Ovary (tissue), 9 donors: Measurements from ENCODE around the gene COL15A1. TPM values are rescaled to one million over a fixed set of nuclear protein-coding genes. Genes with fewer than 3 reads are reported as not detected.

Experiments
- DNase-seq, 5 donors: peaks; one replicate each; pipeline ENCODE4 v3.0.0-alpha.2; 2019 to 2020
- H3K27ac ChIP-seq, 2 donors: fragments of 200-600 bp; one replicate each; pipeline versions ENCODE4 v1.5.1 to v1.8.0; 2019 to 2022
- H3K27me3 ChIP-seq: fragments of 200-600 bp; one replicate; pipeline ENCODE4 v1.8.0; 2022
- H3K36me3 ChIP-seq: fragments of 200-600 bp; sonication (generic); one replicate; pipeline ENCODE4 v1.5.1; 2019
- H3K4me1 ChIP-seq: one replicate; pipeline ENCODE4 v1.8.1; 2013; ENCODE audit warnings: mild to moderate bottlenecking, moderate library complexity; ENCODE audit not compliant: insufficient read depth
- H3K4me3 ChIP-seq: fragments of 200-600 bp; sonication (generic); one replicate; pipeline ENCODE4 v1.5.1; 2017
- H3K9me3 ChIP-seq, 2 donors: fragments of 200-600 bp in 1 of 2; sonication (generic) in 1 of 2; one replicate each; pipeline versions ENCODE4 v1.5.1 to v1.8.1; 2013 to 2019; ENCODE audit warnings: mild to moderate bottlenecking in 1 of 2, moderate library complexity in 1 of 2
- CTCF ChIP-seq, 3 donors: fragments of 450-650 bp in 2 of 3; fragments of 200-600 bp in 1 of 3; IDR thresholded peaks; one replicate each; pipeline versions ENCODE4 v1.5.1 to v1.8.0; 2016 to 2022; ENCODE audit warnings: antibody characterized with exemption in 3 of 3, mild to moderate bottlenecking in 1 of 3
- EP300 ChIP-seq: sonication (generic); formaldehyde crosslinking; IDR thresholded peaks from one replicate; pipeline ENCODE4 v1.6.1; 2017; ENCODE audit warnings: antibody characterized with exemption
- POLR2A ChIP-seq: fragments of 450-650 bp; IDR thresholded peaks from one replicate; pipeline ENCODE4 v1.6.1; 2017; ENCODE audit warnings: antibody characterized with exemption, mild to moderate bottlenecking, moderate library complexity
- WGBS, 3 donors: extraction: QIAGEN DNeasy Blood & Tissue Kit in 1 of 3; methylation state at CpG; one replicate each; pipeline versions ENCODE4 v1.1.5 to v1.1.7; 2013 to 2017; 5-methylcytosine and 5-hydroxymethylcytosine counted together
- intact Hi-C, 4 donors: fragments of 100-400 bp; cut with DNase I; formaldehyde crosslinking; loops; one replicate each; pipeline versions ENCODE4 v1.11.0 to v1.15.1; 2022 to 2023
- polyA plus RNA-seq, 2 donors: library from polyadenylated mRNA; stranded (reverse); fragments of 200-250 nt in 1 of 2; fragments of 350-450 nt in 1 of 2; fragmentation: Illumina TruSeq in 1 of 2; extraction: RNeasy Lipid Tissue Mini Kit (QIAGEN cat#74804) in 1 of 2; gene quantifications; one replicate each; pipeline ENCODE4 v1.2.3, GENCODE V29; 2013 to 2014
- total RNA-seq, 7 donors: library from RNA; depleted of rRNA in 2 of 7; stranded (reverse); fragments of >200 nt in 2 of 7; fragmentation: NEBNext Ultra II Directional in 3 of 7; extraction: Animal tissue kit (Norgen Biotek cat#: 25700) in 3 of 7; gene quantifications; one replicate each; pipeline versions ENCODE4 v1.1.0 to v1.2.4, GENCODE V29; 2016 to 2023
- donor health status: DM: no; HTN: no; CAD: no; lungs with moderate emphysema.
- donor health status: DM: no; HTN: no; CAD: no.
- donor health status: Bipolar disorder and iron deficiency.
- donor health status: DM: yes; HTN: yes; CAD: no.
- donor health status: DM: no; HTN: no; CAD: no.
- donor health status: DM: yes; HTN: yes; CAD: no.

COL15A1 gene
- total and polyA plus RNA-seq, 9 donors = 12.8 to 195 (median 48.6) TPM

- intact Hi-C loops = loop anchor here in 2 of 4 donors (5.0 kb wide), 2 partner anchors 132 to 148 kb away; no protein-coding TSS in a partner anchor
- no peaks in the 10 kb centered on the region for H3K27me3 ChIP-seq
- H3K27ac ChIP-seq = no peak overlapping the region
- no peaks in the 10 kb centered on the region for H3K9me3 ChIP-seq
- no peak overlapping the region for H3K4me3 ChIP-seq
- TF ChIP-seq POLR2A (no peak), CTCF (IDR thresholded peaks at IDR 0.05) (no peak), EP300 (no peak)
- DNase-seq = no peak
- WGBS, 3 donors = 89 to 93% (median 91%) methylated on average over 12 of the region's 12 CpGs
- peaks cover 17% of the 10 kb centered on the region for H3K4me1 ChIP-seq
- H3K36me3 ChIP-seq = no peaks in the 10 kb centered on the region
Measured at GRCh38 chr9:98994172-98995058, 50.7 kb downstream of the COL15A1 start.

GRCh38 chr9:98995059-98995671 lies 51.5 kb downstream of the COL15A1 start:
- DNase-seq = peak in 2 of 5 donors; percentile 49 to 68
- intact Hi-C loops = loop anchor here in 2 of 4 donors (5.0 kb wide), 2 partner anchors 133 to 147 kb away; no protein-coding TSS in a partner anchor
- no peak overlapping the region for H3K27ac ChIP-seq

GRCh38 chr9:98995971-98996504 lies 52.3 kb downstream of the COL15A1 start:
- H3K27ac ChIP-seq = no peak overlapping the region
- no peaks in the 10 kb centered on the region for H3K27me3 ChIP-seq
- no peaks in the 10 kb centered on the region for H3K36me3 ChIP-seq
- intact Hi-C loops = loop anchor here in 2 of 4 donors (5.0 kb wide), 2 partner anchors 134 to 146 kb away; no protein-coding TSS in a partner anchor
- TF ChIP-seq EP300 = no peak
- TF ChIP-seq CTCF (IDR thresholded peaks at IDR 0.05) = no peak
- no peak for TF ChIP-seq POLR2A
- peaks cover 17% of the 10 kb centered on the region for H3K4me1 ChIP-seq
- no peak overlapping the region for H3K4me3 ChIP-seq
- 96 to 99% (median 96%) methylated on average over 7 of the region's 7 CpGs for WGBS, 3 donors
- no peak for DNase-seq
- H3K9me3 ChIP-seq = no peaks in the 10 kb centered on the region

More at GRCh38 chr9:98995059-98995671, 51.5 kb downstream of the COL15A1 start:
- no peak overlapping the region for H3K4me3 ChIP-seq
- peaks cover 17% of the 10 kb centered on the region for H3K4me1 ChIP-seq
- H3K27me3 ChIP-seq = no peaks in the 10 kb centered on the region
- no peaks in the 10 kb centered on the region for H3K36me3 ChIP-seq
- H3K9me3 ChIP-seq = no peaks in the 10 kb centered on the region
- 65 to 85% (median 72%) methylated on average over 3 of the region's 3 CpGs for WGBS, 3 donors
- TF ChIP-seq EP300 = no peak
- no peak for TF ChIP-seq POLR2A
- no peak for TF ChIP-seq CTCF (IDR thresholded peaks at IDR 0.05)

- intact Hi-C loops = loop anchor here in 2 of 4 donors (5.0 kb wide), 2 partner anchors 135 to 145 kb away; no protein-coding TSS in a partner anchor
- Histone ChIP-seq H3K27ac (no peak overlapping the region), H3K4me3 (no peak overlapping the region), H3K9me3 (no peaks in the 10 kb centered on the region), H3K27me3 (no peaks in the 10 kb centered on the region), H3K36me3 (no peaks in the 10 kb centered on the region), H3K4me1 (peaks cover 17% of the 10 kb centered on the region)
- TF ChIP-seq CTCF (IDR thresholded peaks at IDR 0.05) (no peak), POLR2A (no peak), EP300 (no peak)
- 62 to 74% (median 71%) methylated on average over 4 of the region's 4 CpGs for WGBS, 3 donors
- no peak for DNase-seq
Measured at GRCh38 chr9:98997604-98998003, 53.9 kb downstream of the COL15A1 start.
